ENCODE data around the gene KIAA0930.

KIAA0930 gene

DNA sequence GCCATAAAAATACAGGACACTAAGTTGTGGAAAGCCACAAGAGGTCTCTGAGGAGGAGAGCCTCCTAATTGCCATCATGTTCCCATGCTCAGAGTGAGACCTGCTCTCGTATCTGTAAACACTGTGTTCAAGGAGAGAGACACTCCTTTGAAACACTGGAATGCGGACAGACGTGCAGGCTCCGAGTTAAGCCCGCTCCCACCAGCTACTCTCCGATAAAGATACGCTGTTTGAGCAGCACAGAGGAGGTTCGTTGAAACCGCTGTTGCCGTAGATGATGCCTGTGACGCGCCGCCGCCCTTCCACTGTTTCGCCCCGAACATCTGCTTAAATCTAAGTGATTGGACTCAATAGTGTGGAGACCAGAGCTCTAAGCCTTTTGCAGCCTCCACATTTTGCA, 51.9 kb downstream of the KIAA0930 start:
- TF ChIP-seq TCF12 (IDR thresholded peaks at IDR 0.05; ENCODE audit: low read depth), result no peak
- TF ChIP-seq NFIC (IDR thresholded peaks at IDR 0.05), result no peak
- TF ChIP-seq, protein P1, sequence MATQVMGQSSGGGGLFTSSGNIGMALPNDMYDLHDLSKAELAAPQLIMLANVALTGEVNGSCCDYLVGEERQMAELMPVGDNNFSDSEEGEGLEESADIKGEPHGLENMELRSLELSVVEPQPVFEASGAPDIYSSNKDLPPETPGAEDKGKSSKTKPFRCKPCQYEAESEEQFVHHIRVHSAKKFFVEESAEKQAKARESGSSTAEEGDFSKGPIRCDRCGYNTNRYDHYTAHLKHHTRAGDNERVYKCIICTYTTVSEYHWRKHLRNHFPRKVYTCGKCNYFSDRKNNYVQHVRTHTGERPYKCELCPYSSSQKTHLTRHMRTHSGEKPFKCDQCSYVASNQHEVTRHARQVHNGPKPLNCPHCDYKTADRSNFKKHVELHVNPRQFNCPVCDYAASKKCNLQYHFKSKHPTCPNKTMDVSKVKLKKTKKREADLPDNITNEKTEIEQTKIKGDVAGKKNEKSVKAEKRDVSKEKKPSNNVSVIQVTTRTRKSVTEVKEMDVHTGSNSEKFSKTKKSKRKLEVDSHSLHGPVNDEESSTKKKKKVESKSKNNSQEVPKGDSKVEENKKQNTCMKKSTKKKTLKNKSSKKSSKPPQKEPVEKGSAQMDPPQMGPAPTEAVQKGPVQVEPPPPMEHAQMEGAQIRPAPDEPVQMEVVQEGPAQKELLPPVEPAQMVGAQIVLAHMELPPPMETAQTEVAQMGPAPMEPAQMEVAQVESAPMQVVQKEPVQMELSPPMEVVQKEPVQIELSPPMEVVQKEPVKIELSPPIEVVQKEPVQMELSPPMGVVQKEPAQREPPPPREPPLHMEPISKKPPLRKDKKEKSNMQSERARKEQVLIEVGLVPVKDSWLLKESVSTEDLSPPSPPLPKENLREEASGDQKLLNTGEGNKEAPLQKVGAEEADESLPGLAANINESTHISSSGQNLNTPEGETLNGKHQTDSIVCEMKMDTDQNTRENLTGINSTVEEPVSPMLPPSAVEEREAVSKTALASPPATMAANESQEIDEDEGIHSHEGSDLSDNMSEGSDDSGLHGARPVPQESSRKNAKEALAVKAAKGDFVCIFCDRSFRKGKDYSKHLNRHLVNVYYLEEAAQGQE (IDR thresholded peaks at IDR 0.05; ENCODE audit: low read depth), result no peak
- no peak for TF ChIP-seq FOXM1 (IDR thresholded peaks at IDR 0.05; ENCODE audit: borderline replicate concordance, low read depth)
- TF ChIP-seq YY1 (IDR thresholded peaks at IDR 0.05; ENCODE audit: low read depth), result no peak
- no peak for TF ChIP-seq RAD21 (IDR thresholded peaks at IDR 0.05; ENCODE audit: low read depth)
- TF ChIP-seq EP300 (IDR thresholded peaks at IDR 0.05; ENCODE audit: borderline replicate concordance), result no peak
- TF ChIP-seq CEBPB (IDR thresholded peaks at IDR 0.05), result no peak
- no peak for TF ChIP-seq TEAD4 (IDR thresholded peaks at IDR 0.05)
- TF ChIP-seq ZBTB7A (IDR thresholded peaks at IDR 0.05; ENCODE audit: low read depth), result no peak
- TF ChIP-seq, protein P2, sequence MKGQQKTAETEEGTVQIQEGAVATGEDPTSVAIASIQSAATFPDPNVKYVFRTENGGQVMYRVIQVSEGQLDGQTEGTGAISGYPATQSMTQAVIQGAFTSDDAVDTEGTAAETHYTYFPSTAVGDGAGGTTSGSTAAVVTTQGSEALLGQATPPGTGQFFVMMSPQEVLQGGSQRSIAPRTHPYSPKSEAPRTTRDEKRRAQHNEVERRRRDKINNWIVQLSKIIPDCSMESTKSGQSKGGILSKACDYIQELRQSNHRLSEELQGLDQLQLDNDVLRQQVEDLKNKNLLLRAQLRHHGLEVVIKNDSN (IDR thresholded peaks at IDR 0.05), result no peak
- TF ChIP-seq, protein P3, sequence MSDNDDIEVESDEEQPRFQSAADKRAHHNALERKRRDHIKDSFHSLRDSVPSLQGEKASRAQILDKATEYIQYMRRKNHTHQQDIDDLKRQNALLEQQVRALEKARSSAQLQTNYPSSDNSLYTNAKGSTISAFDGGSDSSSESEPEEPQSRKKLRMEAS (IDR thresholded peaks at IDR 0.05), result no peak
- no peak for TF ChIP-seq CREB1 (IDR thresholded peaks at IDR 0.05; ENCODE audit: low read depth)
- no peak for TF ChIP-seq EGR1 (IDR thresholded peaks at IDR 0.05)
- TF ChIP-seq TAF1 (IDR thresholded peaks at IDR 0.05; ENCODE audit: low read depth), result no peak

DNA sequence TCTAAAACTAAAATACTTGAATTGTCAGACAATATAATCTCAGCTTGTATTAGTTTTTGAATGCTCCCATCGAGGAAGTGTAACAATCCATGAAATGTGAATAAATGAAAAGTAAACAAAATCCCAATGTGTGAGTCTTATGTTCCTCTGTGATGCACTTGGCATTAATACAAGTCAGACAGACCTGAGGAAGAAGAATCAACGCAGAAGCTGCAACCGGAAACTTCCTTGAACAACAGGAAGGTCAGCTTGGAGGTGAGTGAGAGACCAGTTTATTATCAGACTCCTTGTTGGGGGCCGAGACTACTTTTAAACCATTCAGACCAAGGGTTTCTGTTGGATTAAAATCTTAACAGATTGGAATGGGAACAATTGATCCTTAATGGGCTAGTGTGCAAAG, 52.8 kb downstream of the KIAA0930 start:
- no peak for TF ChIP-seq TEAD4 (IDR thresholded peaks at IDR 0.05)
- TF ChIP-seq, protein P1 (IDR thresholded peaks at IDR 0.05; ENCODE audit: low read depth), result no peak
- no peak for TF ChIP-seq CEBPB (IDR thresholded peaks at IDR 0.05)
- no peak for TF ChIP-seq TCF12 (IDR thresholded peaks at IDR 0.05; ENCODE audit: low read depth)

DNA sequence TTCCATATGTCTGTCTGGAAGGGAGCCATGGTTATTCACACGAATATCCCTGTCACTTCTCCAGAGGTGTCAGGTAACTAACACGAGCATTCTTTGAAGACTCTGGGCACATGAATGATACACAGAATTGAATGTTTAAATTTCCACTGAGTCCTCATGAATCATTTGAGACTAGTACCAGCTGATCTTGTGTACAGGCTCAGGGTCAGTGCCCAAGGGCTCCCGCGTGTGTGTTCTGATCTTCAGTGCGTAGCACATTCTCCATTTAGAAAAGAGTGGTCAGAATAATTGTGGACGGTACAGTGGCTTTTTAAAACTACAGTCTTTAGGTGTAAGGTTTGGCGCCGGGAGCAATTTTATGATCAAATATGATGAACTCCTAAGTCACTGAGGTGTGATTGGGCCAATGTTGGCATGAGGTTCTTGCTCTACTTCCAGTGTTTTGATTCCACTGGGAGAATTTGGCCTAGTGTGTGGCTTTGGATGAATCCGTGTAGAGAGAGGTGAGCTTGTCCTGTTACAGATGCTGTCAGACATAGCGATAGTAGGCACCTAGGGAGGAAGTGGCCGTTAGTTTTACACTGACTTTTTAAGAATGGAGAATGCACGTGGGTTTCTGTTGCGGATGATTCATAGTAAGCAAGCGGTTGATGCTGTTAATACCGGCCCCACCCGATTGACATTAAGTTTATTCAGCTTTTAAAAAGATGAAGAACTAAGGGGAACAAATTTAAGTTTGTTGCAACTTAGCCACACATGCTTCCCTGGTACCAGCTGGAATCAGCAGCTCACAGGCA, 54.8 kb downstream of the KIAA0930 start:
- TF ChIP-seq EGR1 (IDR thresholded peaks at IDR 0.05) (no peak), NFIC (IDR thresholded peaks at IDR 0.05) (no peak), CREB1 (IDR thresholded peaks at IDR 0.05; ENCODE audit: low read depth) (no peak), FOXM1 (IDR thresholded peaks at IDR 0.05; ENCODE audit: borderline replicate concordance, low read depth) (no peak), TAF1 (IDR thresholded peaks at IDR 0.05; ENCODE audit: low read depth) (no peak), TCF12 (IDR thresholded peaks at IDR 0.05; ENCODE audit: low read depth) (no peak), TEAD4 (IDR thresholded peaks at IDR 0.05) (no peak), YY1 (IDR thresholded peaks at IDR 0.05; ENCODE audit: low read depth) (no peak), CEBPB (IDR thresholded peaks at IDR 0.05) (no peak)
- TF ChIP-seq, protein P3 (IDR thresholded peaks at IDR 0.05), result no peak
- TF ChIP-seq, protein P1 (IDR thresholded peaks at IDR 0.05; ENCODE audit: low read depth), result no peak

DNA sequence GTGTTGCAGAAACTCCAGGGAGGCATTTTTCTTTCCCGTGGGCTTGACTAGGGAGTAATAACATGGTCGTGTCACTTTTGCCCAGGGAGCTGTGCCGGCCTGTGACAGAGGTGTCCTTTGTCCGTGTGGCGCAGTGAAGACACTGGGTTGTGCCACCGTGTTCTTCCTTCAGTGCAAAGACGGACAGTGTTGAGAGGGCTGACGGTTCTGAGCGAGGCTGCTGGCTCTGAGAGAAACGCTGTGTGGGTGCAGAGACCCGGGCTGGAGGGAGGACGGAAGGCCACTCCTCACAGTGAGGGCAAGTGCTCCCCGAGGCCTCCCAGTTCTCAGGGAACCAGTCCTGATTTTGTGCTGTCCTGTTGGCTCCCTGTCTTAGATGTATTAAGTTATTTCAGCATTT, 56.7 kb downstream of the KIAA0930 start:
- TF ChIP-seq EGR1 (IDR thresholded peaks at IDR 0.05) (no peak), TEAD4 (IDR thresholded peaks at IDR 0.05) (no peak), CEBPB (IDR thresholded peaks at IDR 0.05) (no peak), RAD21 (IDR thresholded peaks at IDR 0.05; ENCODE audit: low read depth) (no peak), YY1 (IDR thresholded peaks at IDR 0.05; ENCODE audit: low read depth) (no peak), NFIC (IDR thresholded peaks at IDR 0.05) (no peak), TCF12 (IDR thresholded peaks at IDR 0.05; ENCODE audit: low read depth) (no peak)
- TF ChIP-seq, protein P1 (IDR thresholded peaks at IDR 0.05; ENCODE audit: low read depth), result no peak
